NCI-H2196 (cell line): ENCODE results near the gene RYR1.
"Not testable (repeated sequence)": the region's sequence is repeated elsewhere in the genome, so short reads cannot be mapped to it uniquely, and the experiment has no call there.

ENCODE experiments used
- DNase-seq: peaks from one replicate; lab custom pipeline; 2025; ENCODE audit not compliant: unreplicated experiment; lab: John Stamatoyannopoulos, UW

The RYR1 gene

GRCh38 chr19:38537071-38537936, 103.8 kb downstream of the RYR1 start:
- no peak for DNase-seq

GRCh38 chr19:38538386-38538785, 104.9 kb downstream of the RYR1 start:
- no peak for DNase-seq

GRCh38 chr19:38538793-38539528, 105.5 kb downstream of the RYR1 start:
- no peak for DNase-seq

GRCh38 chr19:38539751-38540150, 106.3 kb downstream of the RYR1 start:
- DNase-seq: no peak

GRCh38 chr19:38542040-38542439, 108.5 kb downstream of the RYR1 start:
- DNase-seq: no peak

- DNase-seq: no peak
Measured at GRCh38 chr19:38543286-38543806, 109.9 kb downstream of the RYR1 start.

- DNase-seq: peak; percentile 31
Measured at GRCh38 chr19:38543807-38544568, 110.5 kb downstream of the RYR1 start.

GRCh38 chr19:38544569-38545315, 111.3 kb downstream of the RYR1 start:
- DNase-seq: peak; percentile 74

GRCh38 chr19:38545596-38545995, 112.1 kb downstream of the RYR1 start:
- no peak for DNase-seq

- no peak for DNase-seq
Measured at GRCh38 chr19:38547421-38547820, 113.9 kb downstream of the RYR1 start.

- no peak for DNase-seq
Measured at GRCh38 chr19:38549061-38549460, 115.6 kb downstream of the RYR1 start.

- DNase-seq: no peak
Measured at GRCh38 chr19:38549942-38550341, 116.5 kb downstream of the RYR1 start.

- DNase-seq: no peak
Measured at GRCh38 chr19:38550376-38550775, 116.9 kb downstream of the RYR1 start.

GRCh38 chr19:38551450-38551813, 117.9 kb downstream of the RYR1 start:
- no peak for DNase-seq

GRCh38 chr19:38553239-38553638, 119.7 kb downstream of the RYR1 start:
- DNase-seq: not testable (repeated sequence)

GRCh38 chr19:38554676-38555141, 121.2 kb downstream of the RYR1 start:
- DNase-seq: no peak

- DNase-seq: no peak
Measured at GRCh38 chr19:38555200-38555599, 121.7 kb downstream of the RYR1 start.

- no peak for DNase-seq
Measured at GRCh38 chr19:38556521-38557174, 123.2 kb downstream of the RYR1 start.

- no peak for DNase-seq
Measured at GRCh38 chr19:38557205-38557799, 123.8 kb downstream of the RYR1 start.

GRCh38 chr19:38558933-38559332, 125.4 kb downstream of the RYR1 start:
- not testable (repeated sequence) for DNase-seq
